NCI-H2081 (cell line): ENCODE data around the gene GET3.

ENCODE experiments used
- DNase-seq, 2 experiments: peaks; one replicate each; lab custom pipeline; 2025; lab: John Stamatoyannopoulos, UW

Gene GET3

DNA sequence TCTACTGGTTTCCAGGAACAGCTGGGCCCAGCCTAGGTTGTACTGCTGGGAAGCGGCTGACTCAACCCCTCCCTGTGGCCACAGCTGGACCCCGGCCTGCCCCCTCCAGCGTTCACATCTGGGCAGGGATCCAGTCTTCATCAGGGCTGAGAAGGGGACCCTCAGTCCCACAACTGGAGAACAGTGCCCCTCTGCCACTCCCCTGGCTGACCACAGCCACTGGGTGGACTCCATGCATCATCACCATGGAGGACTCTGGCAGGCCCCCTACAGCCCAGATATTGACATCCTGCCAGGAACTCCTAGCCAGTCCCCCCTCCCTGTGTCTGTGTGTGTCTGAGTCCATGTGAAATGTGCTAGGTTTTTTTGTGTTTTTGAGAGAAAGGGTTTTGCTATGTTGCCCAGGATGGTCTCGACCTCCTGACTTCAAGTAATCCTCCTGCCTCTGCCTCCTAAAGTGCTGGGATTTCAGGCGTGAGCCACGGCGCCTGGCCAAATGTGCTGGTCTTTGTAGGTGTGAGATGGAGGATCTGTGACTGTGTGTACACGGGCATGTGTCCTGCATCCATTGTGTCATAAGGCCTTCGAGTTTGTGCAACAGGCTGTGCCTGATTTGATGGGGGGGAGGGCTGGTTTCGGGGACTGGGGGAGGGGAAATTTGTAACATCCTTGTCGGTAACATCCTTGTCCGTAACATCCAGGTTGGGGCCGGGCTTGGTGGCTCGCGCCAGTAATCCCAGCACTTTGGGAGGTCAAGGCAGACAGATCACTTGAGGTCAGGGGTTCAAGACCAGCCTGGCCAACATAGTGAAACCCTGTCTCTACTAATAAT lies 42.1 kb downstream of the GET3 start:
- DNase-seq = peak in 1 of 2 experiments; percentile 57

DNA sequence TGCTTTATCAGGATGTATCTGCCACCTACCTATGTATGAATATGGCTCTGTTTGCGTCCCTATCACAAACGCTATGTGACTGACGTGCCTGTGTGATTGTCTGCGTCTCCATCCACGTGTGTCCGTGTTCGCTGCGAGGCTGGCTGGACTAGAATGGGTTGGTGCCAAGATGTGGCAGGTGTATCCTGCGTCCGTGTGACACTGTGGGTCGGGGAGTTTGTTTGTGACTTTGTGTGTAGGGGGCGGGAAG lies 44.8 kb downstream of the GET3 start:
- DNase-seq = peak in 1 of 2 experiments; percentile 49

DNA sequence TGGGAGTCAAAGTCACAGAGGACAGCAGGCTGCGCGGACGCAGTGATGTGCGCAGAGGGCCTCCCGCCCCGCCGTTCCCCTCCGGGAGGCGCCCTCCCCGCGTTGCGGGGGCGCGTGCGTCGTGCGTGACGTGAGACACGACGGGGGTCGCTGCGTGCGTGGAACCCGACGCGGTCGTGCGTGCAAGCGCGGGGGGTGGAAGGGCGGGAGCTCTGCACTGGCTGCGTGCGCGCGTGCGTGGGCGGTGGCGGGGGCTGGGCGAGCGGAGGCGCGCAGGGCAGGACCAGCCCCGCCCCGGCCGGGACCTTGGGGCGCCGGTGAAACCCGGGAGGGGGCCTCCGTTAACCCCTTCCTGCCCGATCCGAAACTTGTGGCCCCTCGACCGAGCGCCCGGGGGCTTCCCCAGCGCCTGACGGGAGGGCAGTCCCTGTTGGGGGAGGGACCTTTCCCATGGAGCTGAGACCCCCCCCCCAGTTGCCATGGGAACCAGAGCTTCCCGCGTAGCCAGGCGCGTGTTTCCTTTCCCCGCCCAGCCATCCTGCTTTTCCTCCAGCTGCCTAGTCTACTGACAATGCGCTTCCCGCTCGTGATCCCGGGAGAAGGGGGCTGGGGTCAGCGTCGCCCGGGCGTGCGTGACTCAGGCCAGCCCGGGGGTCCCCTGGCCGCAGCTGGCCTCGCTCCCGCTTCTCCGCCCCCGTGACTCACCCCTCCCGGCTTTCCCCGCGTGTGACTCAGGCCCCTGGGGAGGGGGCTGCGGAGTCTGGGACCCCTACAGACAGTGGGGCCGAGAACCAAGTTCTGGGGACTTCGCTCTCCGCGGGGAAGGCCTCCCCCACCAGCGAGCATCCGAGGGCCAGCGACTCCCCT lies 45.4 kb downstream of the GET3 start:
- peak; percentile 82 to 86 for DNase-seq

DNA sequence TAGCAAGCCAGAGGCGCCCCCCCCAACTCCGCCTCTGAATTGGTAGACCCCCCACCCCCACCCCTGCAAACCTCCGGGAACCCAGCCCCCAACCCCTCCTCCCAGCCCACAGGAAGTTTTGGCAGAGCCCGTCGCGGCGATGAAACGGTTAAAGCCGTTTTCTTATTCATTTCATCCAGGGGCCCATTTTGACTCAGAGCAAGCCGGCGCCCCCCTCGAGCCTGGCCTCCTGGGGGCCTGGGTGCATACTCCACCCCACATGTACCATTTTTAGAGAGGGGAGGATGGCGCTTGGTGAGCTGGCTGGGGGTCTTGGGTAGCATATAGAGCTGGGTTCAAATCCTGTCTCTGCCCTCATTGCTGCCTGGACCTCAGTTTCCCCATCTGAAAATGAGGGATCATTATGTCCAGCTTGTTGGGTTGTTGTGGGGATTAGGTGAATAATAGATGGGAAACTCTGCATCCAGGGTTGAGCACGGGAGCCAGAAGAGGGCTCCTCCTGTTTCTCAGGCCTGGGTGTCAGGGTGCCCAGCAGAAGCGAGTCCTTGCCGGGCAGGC lies 46.1 kb downstream of the GET3 start:
- no peak for DNase-seq

DNA sequence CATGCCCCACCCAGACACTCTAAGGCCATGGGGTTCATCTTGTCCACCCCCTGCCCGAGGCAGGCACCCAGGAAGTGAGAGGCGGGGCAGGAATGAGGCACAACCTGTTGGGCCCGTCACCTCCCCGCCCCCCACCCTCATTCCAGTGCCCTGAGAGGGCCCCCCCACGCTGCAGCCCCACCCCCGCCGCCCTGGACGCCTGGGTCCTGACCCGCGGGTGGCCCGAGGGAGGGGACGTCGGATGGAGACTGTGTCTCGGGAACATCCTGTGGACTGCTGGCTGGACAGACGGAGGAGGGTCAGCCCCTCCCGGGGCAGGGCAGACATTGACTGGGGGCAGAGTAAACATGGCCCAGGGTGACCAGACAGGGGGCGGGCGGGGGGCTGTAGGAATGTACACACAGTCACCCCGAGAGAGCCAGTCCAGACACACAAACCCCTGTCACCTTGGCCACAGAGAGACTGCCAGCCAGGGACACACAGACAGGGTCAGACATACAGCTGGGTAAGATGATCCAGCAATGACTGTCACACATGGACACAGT lies 46.6 kb downstream of the GET3 start:
- DNase-seq = no peak

DNA sequence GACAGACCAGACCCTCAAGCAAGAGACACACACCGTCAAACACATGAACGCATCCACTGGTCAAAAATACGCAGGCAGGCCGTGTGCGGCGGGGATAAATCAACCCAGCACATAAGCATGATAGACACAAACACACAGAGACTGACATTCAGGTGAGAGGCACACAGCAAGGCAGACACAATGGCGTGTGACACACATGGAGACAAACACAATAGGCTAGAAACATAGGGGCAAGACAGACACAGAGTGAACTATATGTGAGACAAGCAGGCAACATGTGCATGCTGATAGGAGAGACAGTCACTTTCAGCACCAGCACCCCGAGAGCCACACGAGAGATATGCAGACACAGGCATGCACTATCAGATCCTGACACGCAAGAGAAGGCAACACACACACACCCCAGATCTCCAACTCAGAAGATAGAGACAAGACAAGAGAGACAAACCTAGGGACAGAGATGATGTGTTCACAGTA lies 47.1 kb downstream of the GET3 start:
- no peak for DNase-seq

DNA sequence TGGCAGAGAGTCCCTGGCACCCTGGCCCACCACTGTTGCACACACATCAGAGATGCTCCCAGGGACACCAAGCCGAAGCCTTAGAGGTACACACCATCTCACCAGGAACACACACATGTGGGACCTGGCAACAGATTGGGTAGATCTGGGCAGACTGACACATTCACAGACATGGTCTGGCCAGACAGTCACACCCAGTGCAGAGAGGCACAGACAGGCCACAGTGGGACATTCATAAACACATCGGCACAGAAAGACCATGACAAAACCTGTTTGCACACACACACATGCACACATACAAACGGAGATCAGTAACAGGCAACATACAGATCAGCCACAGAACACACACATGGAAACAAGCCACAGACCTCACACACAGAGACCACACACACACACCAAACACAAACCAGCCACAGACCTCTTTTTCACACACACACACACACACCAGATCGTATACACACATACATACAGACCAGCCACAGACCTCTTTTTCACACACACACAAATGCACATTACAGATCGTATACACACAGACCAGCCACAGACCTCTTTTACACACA lies 47.7 kb downstream of the GET3 start:
- DNase-seq = no peak

DNA sequence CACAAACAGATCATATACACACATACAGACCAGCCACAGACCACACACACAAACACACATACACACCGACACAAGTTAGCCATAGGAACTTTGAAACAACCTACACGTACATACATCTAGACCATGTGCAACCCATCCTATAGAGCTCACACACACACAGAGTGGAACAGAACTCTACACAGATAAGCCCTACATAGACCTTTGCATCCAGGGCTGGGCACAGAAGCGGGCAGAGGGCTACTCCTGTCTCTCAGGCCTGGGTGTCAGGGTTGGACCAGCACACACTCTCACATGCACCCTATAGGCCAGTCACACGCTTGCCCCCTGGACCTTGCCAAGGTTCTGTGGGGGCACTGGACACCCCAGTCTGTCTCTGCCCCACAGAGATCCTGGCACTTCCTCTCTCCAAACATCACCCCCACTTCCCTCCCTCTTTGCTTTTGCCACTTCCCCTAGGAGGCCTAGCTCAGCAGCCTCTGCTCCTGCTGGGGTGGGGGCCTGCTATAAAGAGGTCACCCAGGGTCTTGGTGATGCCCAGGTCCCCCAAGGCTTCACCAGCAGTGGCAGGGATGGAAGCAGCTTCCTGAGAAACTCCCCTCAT lies 48.2 kb downstream of the GET3 start:
- DNase-seq = no peak

DNA sequence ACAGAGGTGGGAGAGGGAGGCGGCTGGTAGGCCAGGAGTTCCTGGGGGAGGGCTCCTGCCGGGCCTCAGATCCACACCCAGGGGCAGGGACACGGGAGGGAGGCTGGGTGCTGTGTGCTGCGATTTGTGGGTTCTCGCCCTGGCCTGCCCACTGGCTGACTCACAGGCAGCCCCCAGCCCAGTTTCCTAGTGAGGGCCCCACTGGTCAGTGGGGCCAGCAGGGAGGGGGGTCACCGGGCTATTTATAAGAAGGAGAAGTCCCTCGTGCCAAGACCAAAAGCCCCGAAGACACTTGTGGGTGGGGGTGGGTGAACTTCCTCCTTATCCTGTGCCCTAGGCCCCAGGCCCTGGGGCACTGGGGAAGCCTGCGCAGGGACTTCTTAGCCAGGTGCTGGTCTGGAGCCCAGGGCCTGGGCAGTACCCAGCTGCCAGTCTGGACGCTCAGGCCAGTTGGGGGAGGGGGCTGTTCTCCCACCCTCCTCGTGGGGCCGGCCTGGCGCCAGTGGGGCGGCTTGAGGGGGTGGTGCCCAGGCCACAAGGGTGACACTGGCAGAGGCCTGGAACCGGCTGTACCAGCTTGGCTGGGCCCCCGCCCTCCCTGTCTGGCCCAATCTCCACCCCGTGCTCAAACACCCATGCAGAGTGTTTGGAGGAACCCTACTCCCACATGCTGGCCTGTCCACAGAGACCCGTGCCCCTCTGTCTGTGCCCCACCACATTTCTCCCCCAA lies 49.0 kb downstream of the GET3 start:
- DNase-seq = no peak

DNA sequence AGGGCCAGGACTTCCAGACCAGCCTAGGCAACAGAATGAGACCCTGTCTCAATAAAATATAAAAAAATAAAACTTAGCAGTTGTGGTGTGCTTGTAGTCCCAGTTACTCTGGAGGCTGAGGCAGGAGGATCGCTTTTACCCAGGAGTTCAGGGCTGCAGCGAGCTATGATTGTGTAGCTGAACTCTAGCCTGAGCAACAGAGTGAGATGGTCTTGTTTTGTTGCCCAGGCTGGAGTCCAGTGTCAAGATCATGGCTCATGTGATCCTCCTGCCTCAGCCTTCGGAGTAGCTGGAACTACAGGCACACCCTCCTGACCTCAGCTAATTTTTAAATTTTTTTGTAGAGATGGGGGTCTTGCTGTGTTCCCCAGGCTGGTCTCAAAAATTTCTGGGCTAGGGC lies 49.7 kb downstream of the GET3 start:
- DNase-seq = no peak

DNA sequence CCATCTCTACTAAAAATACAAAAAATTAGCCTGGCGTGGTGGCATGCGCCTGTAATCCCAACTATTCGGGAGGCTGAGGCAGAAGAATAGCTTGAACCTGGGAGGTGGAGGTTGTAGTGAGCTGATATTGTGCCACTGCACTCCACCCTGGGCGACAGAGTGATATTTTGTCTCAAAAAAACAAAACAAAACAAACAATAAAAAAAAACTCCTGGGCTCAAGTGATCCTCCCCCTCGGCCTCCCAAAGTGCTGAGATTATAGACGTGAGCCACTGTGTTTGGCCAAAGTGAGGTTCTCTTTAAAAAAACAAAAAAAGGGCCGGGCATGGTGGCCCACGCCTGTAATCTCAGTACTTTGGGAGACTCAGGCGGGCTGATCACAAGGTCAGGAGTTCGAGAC lies 50.2 kb downstream of the GET3 start:
- no peak for DNase-seq

DNA sequence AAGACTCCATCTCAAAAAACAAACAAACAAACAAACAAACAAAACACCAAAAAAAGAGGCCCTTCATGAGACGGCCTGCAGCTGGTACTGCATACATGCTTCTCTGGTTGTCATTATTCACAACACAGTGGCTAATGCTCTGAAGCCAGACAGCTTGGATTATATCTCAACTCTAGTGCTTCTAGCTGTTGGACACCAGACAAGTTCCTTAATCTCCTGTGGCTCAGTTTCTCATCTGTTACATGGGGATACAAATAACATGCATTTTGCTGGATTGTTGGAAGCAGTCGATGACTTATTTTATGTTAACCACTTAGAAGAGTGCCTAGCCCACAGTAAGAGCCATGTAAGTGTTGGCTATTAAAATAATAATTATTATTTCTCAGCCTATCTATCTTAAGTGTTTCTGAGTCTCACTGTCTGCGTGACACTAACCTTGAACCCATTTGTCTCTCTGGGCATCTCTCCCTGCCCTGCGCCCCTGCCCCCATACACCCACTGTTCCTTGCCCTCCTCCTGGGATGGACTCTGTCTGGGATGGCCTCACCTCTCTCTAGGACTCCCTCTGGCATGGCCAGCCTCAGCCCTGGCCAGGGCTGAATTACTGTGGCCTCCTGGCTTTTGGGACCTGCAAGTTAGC lies 50.9 kb downstream of the GET3 start:
- DNase-seq = no peak

DNA sequence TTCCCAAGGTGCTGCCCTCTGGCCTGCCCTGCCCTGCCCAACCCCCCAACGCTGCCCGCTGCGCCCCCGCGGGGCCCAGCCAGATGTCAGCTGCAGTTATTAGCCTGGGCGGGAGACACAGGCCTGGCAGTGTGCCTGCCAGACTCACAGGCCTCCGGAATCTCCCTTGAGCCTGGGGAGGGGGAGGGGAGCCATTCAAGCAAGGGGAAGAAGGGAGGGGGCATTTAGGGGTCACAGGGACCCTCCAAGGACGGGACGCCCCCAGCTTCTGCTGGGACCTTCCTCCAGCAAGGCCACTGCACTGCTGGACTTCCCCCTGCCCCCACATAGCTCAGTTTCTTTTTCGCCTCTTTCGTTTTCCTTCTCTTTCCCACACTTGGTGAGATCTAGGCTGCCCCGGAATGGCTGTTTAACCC lies 51.4 kb downstream of the GET3 start:
- DNase-seq = peak; percentile 14 to 61

DNA sequence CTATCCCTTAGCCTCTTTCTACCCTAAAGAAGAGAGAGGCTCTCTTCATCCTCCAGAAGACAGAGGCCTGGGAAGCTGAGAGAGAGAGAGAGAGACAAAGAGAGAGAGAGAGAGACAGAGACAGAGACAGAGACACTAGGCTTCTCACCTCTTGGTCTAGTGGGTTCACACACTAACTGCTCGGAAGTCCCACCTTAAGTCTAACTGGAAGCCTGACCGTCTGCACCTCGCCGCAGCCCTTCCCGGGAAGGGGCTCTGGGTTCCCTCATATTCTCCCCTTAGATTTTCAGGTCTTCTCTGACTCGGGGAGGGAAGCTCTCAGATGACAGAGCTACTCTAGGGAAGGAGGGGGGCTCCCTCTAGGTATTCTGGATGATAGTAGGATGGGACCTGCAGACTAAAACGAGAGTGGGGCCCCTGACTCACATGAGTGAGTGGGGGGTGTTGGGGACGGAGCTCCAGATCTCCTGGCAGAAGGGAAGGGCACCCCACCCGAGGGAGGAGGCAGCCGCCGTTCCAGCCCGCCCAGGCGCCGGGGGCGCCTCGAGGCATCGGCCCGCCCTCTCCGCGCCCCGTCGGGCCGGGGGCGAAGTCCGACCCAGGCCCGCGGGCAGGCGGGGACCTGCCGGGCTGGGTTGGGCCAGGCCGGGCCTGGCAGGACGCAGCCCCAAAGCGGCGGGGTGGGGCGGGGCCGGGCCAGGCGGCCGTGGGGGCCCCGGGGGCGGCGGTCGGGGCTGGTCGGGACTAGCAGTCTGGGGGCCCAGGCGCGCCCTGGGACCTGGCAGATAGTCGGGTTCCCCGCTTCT lies 52.0 kb downstream of the GET3 start:
- no peak for DNase-seq

DNA sequence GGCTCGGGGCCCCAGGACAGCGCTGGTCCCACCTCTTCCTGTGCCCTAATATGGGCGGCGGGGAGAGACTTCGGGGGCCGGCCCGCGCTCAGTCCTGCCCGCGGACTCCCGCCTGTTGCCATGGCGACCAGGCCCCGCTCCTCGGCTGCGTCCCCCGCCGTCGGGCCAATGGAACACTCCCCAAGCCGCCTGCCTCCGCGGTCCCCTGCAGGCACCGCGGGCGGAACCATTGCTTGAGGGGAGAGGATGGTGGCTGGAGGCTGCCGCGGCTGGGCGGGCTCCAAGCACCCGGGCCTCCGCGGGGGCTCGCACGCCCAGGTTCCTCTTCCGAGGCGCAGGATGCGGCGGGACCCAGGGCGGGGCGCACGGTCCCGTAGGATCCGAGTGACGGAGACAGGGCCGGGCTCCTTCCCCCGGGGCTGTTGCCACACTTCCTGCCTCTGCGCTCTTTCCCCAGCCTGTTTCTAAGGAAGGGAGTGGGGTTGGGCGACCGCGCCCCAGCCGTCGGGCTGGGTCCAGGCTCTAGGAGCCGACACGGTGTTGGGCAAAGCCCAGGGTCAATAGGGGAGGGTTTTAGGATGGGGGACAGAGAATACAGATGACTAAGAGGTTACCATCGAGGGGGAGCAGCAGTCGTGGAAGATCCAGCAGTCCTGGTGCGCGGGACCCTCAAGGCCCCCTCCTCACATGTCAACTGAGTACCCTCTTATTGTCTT lies 52.8 kb downstream of the GET3 start:
- DNase-seq = peak; percentile 94

DNA sequence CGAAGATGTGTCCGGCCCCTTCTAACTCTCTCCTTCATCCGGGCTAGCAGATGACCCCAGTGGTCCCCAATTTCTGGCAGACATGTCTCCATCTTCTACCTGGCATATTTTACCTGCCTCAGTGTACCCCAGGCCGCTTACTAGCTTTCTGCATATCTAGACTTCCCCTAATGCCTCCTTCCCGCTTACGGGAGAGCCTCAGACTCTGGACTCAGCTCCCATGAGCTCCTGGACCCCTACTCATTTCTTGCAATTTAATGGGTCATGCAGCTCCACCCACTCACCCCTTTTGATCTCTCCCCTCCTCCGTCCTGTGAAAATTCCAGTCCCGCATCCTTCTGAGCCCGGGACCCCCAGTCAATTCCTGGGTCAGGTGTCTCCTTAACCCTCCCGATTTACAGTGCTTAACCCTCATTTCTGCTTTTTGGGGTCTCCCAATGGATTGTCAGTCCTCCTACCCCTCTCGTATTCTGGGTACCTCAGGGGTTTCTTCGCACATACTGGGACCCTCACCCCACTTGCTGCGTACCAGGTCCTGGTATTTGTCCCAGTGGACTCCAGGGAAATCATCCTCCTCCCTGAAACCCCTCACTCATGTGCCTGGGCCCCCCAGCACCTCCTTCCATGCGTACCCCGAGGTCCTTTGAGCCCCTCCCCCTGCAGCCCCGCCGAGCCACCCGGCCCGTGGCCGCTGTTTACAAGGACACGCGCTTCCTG lies 53.5 kb downstream of the GET3 start:
- DNase-seq = no peak

DNA sequence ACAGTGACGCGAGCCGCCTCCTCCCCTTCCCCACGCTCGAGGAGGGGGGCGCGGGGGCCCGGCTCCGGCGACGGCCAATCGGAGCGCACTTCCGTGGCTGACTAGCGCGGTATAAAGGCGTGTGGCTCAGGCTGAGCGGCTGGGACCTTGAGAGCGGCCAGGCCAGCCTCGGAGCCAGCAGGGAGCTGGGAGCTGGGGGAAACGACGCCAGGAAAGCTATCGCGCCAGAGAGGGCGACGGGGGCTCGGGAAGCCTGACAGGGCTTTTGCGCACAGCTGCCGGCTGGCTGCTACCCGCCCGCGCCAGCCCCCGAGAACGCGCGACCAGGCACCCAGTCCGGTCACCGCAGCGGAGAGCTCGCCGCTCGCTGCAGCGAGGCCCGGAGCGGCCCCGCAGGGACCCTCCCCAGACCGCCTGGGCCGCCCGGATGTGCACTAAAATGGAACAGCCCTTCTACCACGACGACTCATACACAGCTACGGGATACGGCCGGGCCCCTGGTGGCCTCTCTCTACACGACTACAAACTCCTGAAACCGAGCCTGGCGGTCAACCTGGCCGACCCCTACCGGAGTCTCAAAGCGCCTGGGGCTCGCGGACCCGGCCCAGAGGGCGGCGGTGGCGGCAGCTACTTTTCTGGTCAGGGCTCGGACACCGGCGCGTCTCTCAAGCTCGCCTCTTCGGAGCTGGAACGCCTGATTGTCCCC lies 54.2 kb downstream of the GET3 start, which contains the start of gene JUNB:
TSS of gene JUNB (plus strand) at position 142 of the 706 bp plus-strand sequence. CDS start at position 428, 286 bp downstream.
- DNase-seq = peak; percentile 92 to 95
